ENCODE measurements around the gene CLRN3. TPM values are rescaled to one million over a fixed set of nuclear protein-coding genes. Genes with fewer than 3 reads are reported as not detected.

CLRN3 gene
- total RNA-seq, 1 donor from 2014 or later = not detected

DNA sequence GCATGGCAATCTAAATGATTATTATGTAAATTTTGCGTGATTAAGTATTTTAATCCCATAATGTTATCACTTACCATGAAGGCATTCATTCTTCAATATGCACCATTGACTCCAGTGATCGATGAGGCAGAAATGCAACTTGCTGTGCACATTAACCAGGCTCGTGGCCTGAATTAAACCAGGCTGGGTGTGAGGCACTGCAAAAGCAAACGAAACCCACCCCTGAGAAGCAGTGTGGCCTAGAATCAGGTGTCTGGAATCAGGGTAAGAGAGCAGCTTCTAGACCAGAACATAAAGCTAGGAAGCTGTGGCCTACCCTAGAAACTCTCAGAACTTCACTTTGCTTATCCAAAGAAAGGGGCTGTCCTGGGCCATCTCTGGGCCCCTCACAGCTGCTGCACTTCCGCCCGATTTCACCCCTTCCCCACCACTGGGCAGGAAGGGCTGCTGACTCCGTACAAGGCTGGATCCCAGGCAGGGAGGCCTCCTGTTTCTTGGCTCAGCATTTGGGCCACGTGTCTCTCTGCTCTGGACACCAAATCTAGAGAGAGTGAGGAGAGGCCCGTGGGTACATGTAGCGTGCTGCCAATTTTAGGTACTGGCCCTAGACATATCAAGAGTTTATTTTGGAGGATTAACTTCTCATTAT lies 18.6 kb upstream of the CLRN3 start:
- DNase-seq (ENCODE audit: low read depth, low spot score) = no peak

DNA sequence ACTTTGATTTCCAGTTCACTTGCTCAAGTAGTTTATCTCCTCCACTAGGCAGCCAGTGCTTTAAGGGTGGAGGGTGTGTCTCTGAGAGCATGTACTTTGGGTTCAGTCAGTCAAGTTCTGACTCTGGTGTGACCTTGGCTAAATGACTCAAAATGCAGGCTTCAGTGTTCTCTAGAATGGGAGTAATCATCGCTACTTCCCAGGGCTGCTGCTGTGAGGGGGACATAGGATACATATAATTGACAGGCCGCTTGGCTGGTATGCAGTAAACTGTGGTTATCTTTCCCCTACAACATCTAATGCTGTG lies 17.7 kb upstream of the CLRN3 start:
- H3K27ac Mint-ChIP-seq (ENCODE audit: unreplicated experiment) = peak overlapping the region; percentile 21
- H3K36me3 Mint-ChIP-seq (ENCODE audit: low read depth) = no peaks in the 10 kb centered on the region
- TF ChIP-seq, protein P1, sequence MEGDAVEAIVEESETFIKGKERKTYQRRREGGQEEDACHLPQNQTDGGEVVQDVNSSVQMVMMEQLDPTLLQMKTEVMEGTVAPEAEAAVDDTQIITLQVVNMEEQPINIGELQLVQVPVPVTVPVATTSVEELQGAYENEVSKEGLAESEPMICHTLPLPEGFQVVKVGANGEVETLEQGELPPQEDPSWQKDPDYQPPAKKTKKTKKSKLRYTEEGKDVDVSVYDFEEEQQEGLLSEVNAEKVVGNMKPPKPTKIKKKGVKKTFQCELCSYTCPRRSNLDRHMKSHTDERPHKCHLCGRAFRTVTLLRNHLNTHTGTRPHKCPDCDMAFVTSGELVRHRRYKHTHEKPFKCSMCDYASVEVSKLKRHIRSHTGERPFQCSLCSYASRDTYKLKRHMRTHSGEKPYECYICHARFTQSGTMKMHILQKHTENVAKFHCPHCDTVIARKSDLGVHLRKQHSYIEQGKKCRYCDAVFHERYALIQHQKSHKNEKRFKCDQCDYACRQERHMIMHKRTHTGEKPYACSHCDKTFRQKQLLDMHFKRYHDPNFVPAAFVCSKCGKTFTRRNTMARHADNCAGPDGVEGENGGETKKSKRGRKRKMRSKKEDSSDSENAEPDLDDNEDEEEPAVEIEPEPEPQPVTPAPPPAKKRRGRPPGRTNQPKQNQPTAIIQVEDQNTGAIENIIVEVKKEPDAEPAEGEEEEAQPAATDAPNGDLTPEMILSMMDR (conservative IDR thresholded peaks at IDR 0.05) = no peak
- no peaks in the 10 kb centered on the region for H3K9me3 Mint-ChIP-seq
- peak overlapping the region; percentile 45 for H3K4me3 Mint-ChIP-seq
- H3K27me3 Mint-ChIP-seq (ENCODE audit: low read depth) = peaks cover 7% of the 10 kb centered on the region
- no peak for DNase-seq (ENCODE audit: low read depth, low spot score)
- peaks cover 26% of the 10 kb centered on the region for H3K4me1 Mint-ChIP-seq

More for the DNA sequence above, 18.6 kb upstream of the CLRN3 start:
- peaks cover 5% of the 10 kb centered on the region for H3K27me3 Mint-ChIP-seq (ENCODE audit: low read depth)
- no peak overlapping the region for H3K27ac Mint-ChIP-seq (ENCODE audit: unreplicated experiment)
- H3K36me3 Mint-ChIP-seq (ENCODE audit: low read depth) = no peaks in the 10 kb centered on the region
- H3K4me3 Mint-ChIP-seq = no peak overlapping the region
- TF ChIP-seq, protein P1 (conservative IDR thresholded peaks at IDR 0.05) = no peak
- H3K4me1 Mint-ChIP-seq = peaks cover 26% of the 10 kb centered on the region
- no peaks in the 10 kb centered on the region for H3K9me3 Mint-ChIP-seq

DNA sequence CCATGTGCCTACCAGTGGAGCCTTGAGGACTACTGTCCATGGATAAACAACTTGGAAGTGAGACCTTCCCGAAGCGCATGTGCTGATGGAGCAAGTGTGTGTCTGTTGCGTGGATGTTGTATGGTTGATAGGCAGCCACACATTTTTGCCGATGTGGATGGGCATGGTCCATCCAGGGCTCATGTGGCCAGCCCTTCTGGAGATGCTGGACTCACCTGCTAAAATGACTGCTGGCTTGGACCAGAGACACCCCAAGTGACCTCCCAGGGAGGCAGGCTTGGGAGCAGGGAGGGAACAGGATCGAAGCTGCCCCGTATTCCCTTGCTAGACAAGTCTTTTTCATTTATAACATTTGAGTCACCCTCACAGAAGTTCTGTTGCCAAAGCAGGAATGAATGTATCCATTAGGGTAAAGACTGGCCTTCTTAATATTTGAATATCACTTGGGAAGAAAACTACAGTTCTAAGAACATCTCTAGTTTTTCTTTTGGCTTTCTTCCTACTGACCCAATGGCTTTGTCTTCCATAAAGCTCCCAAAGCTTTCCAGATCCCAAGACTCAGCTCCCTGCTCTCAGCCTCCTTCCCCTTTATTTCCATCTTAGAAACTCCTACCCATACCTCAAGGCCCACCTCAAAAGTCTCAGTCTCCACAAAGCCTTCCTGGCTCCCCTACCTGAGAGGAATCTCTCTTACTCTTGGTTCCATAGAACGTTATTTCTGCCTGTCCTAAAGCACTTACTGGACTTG lies 17.1 kb upstream of the CLRN3 start:
- H3K27me3 Mint-ChIP-seq (ENCODE audit: low read depth) = peaks cover 11% of the 10 kb centered on the region
- H3K9me3 Mint-ChIP-seq = no peaks in the 10 kb centered on the region
- peak overlapping the region; percentile 54 for H3K4me3 Mint-ChIP-seq
- DNase-seq (ENCODE audit: low read depth, low spot score) = no peak
- TF ChIP-seq, protein P1 (conservative IDR thresholded peaks at IDR 0.05) = no peak
- H3K4me1 Mint-ChIP-seq = peaks cover 26% of the 10 kb centered on the region
- no peaks in the 10 kb centered on the region for H3K36me3 Mint-ChIP-seq (ENCODE audit: low read depth)
- H3K27ac Mint-ChIP-seq (ENCODE audit: unreplicated experiment) = no peak overlapping the region

DNA sequence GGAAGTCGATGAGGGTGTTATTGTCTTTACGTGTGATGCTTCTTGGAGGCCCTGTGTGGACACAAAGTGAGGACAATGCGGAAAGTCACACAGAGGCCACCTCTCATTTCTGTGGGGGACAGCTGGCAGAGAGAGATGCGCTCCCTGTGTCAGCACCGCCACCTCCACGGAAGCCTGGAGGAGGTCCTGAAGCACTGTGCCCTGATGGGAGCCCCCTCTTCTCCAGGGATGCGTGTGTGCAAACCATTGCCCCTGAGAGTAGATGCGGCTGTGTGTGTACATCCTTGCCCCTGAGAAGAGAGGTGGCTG lies 16.2 kb upstream of the CLRN3 start:
- Mint-ChIP-seq H3K4me3 (peak overlapping the region; percentile 75), H3K27ac (ENCODE audit: unreplicated experiment) (no peak overlapping the region), H3K27me3 (ENCODE audit: low read depth) (peaks cover 12% of the 10 kb centered on the region), H3K4me1 (peaks cover 26% of the 10 kb centered on the region), H3K9me3 (no peaks in the 10 kb centered on the region), H3K36me3 (ENCODE audit: low read depth) (no peaks in the 10 kb centered on the region)
- TF ChIP-seq, protein P1 (conservative IDR thresholded peaks at IDR 0.05) = no peak
- no peak for DNase-seq (ENCODE audit: low read depth, low spot score)

DNA sequence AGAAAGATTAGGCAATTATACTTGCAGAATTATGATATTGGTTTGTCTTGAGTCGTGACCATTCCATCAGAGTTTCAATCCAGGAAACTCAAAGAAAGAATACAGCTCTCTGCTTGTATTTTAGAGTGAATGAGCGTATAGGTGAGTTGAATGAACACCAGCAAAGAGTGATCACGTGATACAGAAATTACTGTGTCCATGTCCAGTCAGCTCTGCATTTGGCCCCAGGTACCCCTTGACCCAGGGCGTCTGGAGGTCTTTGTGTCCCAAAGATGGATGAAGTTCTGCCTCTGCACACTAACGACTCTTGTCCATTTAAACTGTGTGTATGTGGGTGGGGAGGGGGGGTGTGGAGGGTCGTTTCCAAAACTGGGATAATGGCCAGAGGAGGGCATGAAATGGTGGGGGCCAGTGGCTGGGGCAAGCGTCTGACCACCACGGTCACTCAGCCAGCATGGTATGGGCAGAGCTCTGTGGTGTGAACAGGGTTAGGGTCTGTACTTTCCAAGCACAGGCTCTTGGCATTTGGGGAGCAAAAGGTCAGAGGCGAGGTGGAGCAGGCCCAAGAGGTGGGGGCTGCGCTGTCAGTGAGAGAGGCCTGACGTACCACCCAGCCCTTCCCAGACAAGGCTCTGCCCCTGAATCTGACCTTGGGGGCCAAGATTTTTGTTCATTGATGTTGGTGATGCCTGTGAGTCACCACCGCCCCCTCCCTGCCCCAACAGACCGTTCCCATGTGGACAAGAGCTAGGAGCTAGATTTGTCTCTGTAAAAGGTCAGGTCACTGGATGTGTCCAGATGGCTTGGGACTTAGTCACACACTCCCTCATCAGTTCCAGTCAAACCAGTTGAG lies 15.6 kb upstream of the CLRN3 start:
- H3K36me3 Mint-ChIP-seq (ENCODE audit: low read depth) = no peaks in the 10 kb centered on the region
- DNase-seq (ENCODE audit: low read depth, low spot score) = no peak
- no peaks in the 10 kb centered on the region for H3K9me3 Mint-ChIP-seq
- H3K27ac Mint-ChIP-seq (ENCODE audit: unreplicated experiment) = peak overlapping the region; percentile 62
- H3K27me3 Mint-ChIP-seq (ENCODE audit: low read depth) = peaks cover 12% of the 10 kb centered on the region
- H3K4me3 Mint-ChIP-seq = peak overlapping the region; percentile 75
- TF ChIP-seq, protein P1 (conservative IDR thresholded peaks at IDR 0.05) = no peak
- H3K4me1 Mint-ChIP-seq = peaks cover 26% of the 10 kb centered on the region
